Stomach (tissue), 9 donors: ENCODE measurements around the gene SLC25A45. TPM values are rescaled to one million over a fixed set of nuclear protein-coding genes. Genes with fewer than 3 reads are reported as not detected.
"Not testable (repeated sequence)": the region's sequence is repeated elsewhere in the genome, so short reads cannot be mapped to it uniquely, and the experiment has no call there.

Experiments used
- DNase-seq, 2 donors: peaks; one replicate each; pipeline versions ENCODE4 v3.0.0 to v3.0.0-alpha.2; 2013 to 2019
- H3K27ac ChIP-seq, 5 donors: fragments of 200-600 bp in 4 of 5; sonication (generic) in 4 of 5; one replicate each; pipeline ENCODE4 v1.5.1; 2013 to 2019; ENCODE audit warnings: mild to moderate bottlenecking in 1 of 5, moderate library complexity in 1 of 5
- H3K27me3 ChIP-seq, 3 donors: fragments of 200-600 bp; sonication (generic); one replicate each; pipeline ENCODE4 v1.5.1; 2017 to 2019; ENCODE audit warnings: mixed run types in 1 of 3
- H3K36me3 ChIP-seq, 4 donors: fragments of 200-600 bp; sonication (generic); 1 replicate in 3 of 4; 2 replicates in 1 of 4; pipeline ENCODE4 v1.5.1; 2016 to 2019
- H3K4me1 ChIP-seq, 4 donors: fragments of 200-600 bp; sonication (generic); one replicate each; pipeline ENCODE4 v1.5.1; 2016 to 2019
- H3K4me3 ChIP-seq, 4 donors: fragments of 200-600 bp; sonication (generic) in 3 of 4; one replicate each; pipeline ENCODE4 v1.5.1; 2016 to 2019; ENCODE audit warnings: mild to moderate bottlenecking in 1 of 4
- H3K9me3 ChIP-seq, 4 donors: fragments of 200-600 bp; sonication (generic); one replicate each; pipeline ENCODE4 v1.5.1; 2016 to 2019
- EP300 ChIP-seq: sonication (generic); formaldehyde crosslinking; IDR thresholded peaks from one replicate; pipeline ENCODE4 v1.6.1; 2017; ENCODE audit warnings: antibody characterized with exemption
- POLR2A ChIP-seq, 4 donors: fragments of 450-650 bp; IDR thresholded peaks; one replicate each; pipeline ENCODE4 v1.6.1; 2016; ENCODE audit warnings: antibody characterized with exemption in 4 of 4, control low read depth in 2 of 4, mild to moderate bottlenecking in 1 of 4, moderate library complexity in 1 of 4
- POLR2AphosphoS5 ChIP-seq, 3 donors: sonication (generic); formaldehyde crosslinking; IDR thresholded peaks; one replicate each; pipeline ENCODE4 v1.6.1; 2016; ENCODE audit warnings: antibody characterized with exemption in 3 of 3
- WGBS, 5 donors: extraction: QIAGEN DNeasy Blood & Tissue Kit in 3 of 5; methylation state at CpG; one replicate each; pipeline versions ENCODE4 v1.1.5 to v1.1.7; 2013 to 2018; 5-methylcytosine and 5-hydroxymethylcytosine counted together
- intact Hi-C: fragments of 100-400 bp; cut with DNase I; formaldehyde crosslinking; loops from one replicate; pipeline ENCODE4 v1.15.1; 2023; ENCODE audit warnings: low total_unique reads
- polyA plus RNA-seq, 3 donors: library from polyadenylated mRNA; stranded (reverse); fragments of 200-250 nt; gene quantifications; one replicate each; pipeline ENCODE4 v1.2.3, GENCODE V29; 2013
- total RNA-seq, 5 donors: library from RNA; depleted of rRNA; stranded (reverse); fragments of >200 nt; gene quantifications; one replicate each; pipeline versions ENCODE4 v1.1.0 to v1.2.3, GENCODE V29; 2014 to 2016
- TF ChIP-seq, protein P1 (sequence below), 7 experiments: fragments of 450-650 bp in 4 of 7; fragments of 200-600 bp in 3 of 7; sonication (generic) in 3 of 7; IDR thresholded peaks; one replicate each; pipeline ENCODE4 v1.5.1; 2016 to 2019; ENCODE audit warnings: antibody characterized with exemption in 7 of 7, control low read depth in 2 of 7, mild to moderate bottlenecking in 1 of 7
- donor health status: healthy with polysubstance abuse.
- donor health status: Bipolar disorder and iron deficiency.
- donor health status: healthy.

SLC25A45 gene
- total and polyA plus RNA-seq, 8 donors: 1.2 to 101 (median 2.7) TPM

DNA sequence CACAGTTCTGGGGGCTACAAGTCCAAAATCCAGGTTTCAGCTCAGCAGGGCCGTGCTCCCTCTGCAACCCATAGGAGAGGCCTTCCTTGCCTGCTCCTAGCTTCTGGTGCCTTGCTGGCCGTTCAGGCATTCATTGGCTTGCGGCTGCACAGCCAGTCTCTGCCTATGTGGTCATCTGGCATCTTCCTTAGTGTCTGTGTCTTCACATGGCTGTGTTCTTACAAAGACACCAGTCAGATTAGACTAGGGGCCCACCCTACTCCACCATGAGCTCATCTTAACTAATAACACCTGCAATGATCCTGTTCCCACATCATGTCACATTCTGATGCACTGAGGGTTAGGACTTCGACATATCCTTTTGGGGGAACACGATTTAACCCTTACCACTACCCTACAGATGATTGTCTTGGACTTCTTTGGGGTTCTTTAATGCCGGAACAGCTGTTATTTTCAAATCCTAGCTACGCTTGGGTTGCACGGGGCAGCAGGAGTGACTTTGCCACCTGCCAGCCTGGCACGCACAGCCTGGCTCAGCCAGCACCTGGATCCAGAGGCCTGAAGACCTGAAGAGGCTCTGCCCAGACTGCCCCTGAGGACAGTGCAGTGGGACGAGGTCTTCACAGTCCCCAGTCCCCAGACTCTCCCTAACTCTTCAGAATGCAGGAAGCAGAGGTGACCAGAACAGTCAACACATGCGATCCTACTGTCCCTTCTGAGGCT is 32.5 kb upstream of the SLC25A45 start:
- DNase-seq: no peak
- Histone ChIP-seq H3K36me3 (peaks cover 13 to 41% (median 36%) of the 10 kb centered on the region in 4 donors), H3K27me3 (no peaks in the 10 kb centered on the region), H3K4me3 (no peak overlapping the region), H3K9me3 (no peaks in the 10 kb centered on the region), H3K4me1 (peaks cover 38 to 48% (median 43%) of the 10 kb centered on the region in 4 donors), H3K27ac (no peak overlapping the region)
- 75 to 84% (median 83%) methylated on average over 10 to 11 of the region's 11 CpGs for WGBS, 5 donors
- TF ChIP-seq, protein P1, sequence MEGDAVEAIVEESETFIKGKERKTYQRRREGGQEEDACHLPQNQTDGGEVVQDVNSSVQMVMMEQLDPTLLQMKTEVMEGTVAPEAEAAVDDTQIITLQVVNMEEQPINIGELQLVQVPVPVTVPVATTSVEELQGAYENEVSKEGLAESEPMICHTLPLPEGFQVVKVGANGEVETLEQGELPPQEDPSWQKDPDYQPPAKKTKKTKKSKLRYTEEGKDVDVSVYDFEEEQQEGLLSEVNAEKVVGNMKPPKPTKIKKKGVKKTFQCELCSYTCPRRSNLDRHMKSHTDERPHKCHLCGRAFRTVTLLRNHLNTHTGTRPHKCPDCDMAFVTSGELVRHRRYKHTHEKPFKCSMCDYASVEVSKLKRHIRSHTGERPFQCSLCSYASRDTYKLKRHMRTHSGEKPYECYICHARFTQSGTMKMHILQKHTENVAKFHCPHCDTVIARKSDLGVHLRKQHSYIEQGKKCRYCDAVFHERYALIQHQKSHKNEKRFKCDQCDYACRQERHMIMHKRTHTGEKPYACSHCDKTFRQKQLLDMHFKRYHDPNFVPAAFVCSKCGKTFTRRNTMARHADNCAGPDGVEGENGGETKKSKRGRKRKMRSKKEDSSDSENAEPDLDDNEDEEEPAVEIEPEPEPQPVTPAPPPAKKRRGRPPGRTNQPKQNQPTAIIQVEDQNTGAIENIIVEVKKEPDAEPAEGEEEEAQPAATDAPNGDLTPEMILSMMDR (IDR thresholded peaks at IDR 0.05): no peak
- TF ChIP-seq EP300 (no peak), POLR2AphosphoS5 (IDR thresholded peaks at IDR 0.05) (no peak), POLR2A (IDR thresholded peaks at IDR 0.05) (no peak)
- intact Hi-C loops: no loop called here

DNA sequence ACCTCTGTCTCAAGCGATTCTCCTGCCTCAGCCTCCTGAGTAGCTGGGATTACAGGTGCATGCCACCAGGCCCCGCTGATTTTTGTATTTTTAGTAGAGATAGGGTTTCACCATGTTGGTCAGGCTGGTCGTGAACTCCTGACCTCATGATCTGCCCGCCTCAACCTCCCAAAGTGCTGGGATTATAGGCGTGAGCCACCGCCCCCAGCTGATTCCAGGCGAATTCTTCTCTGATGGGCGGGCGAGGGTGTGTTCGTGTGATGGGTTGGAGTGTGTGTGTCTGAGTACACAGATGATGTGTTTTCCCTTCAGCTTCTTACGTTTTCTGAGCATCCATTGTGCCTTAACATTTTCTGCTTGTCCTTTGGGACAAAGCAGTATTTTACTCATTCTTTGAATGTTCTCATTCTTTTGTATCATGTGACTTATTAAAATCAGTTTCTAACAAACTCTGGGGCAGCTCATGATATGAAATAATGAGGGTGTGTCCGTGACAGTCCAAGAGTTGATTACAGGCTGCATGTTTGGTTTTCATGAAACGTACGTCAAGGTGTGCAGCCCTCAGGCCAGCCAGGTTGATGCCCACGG is 30.7 kb upstream of the SLC25A45 start:
- H3K27me3 ChIP-seq, DNase-seq, H3K4me3 ChIP-seq, intact Hi-C loops, H3K9me3 ChIP-seq, H3K27ac ChIP-seq: not testable (repeated sequence)
- Histone ChIP-seq H3K4me1 (peaks cover 24 to 31% (median 28%) of the 10 kb centered on the region in 4 donors), H3K36me3 (peaks cover 29 to 58% (median 54%) of the 10 kb centered on the region in 4 donors)
- 70 to 80% (median 73%) methylated on average over 15 of the region's 15 CpGs for WGBS, 5 donors

DNA sequence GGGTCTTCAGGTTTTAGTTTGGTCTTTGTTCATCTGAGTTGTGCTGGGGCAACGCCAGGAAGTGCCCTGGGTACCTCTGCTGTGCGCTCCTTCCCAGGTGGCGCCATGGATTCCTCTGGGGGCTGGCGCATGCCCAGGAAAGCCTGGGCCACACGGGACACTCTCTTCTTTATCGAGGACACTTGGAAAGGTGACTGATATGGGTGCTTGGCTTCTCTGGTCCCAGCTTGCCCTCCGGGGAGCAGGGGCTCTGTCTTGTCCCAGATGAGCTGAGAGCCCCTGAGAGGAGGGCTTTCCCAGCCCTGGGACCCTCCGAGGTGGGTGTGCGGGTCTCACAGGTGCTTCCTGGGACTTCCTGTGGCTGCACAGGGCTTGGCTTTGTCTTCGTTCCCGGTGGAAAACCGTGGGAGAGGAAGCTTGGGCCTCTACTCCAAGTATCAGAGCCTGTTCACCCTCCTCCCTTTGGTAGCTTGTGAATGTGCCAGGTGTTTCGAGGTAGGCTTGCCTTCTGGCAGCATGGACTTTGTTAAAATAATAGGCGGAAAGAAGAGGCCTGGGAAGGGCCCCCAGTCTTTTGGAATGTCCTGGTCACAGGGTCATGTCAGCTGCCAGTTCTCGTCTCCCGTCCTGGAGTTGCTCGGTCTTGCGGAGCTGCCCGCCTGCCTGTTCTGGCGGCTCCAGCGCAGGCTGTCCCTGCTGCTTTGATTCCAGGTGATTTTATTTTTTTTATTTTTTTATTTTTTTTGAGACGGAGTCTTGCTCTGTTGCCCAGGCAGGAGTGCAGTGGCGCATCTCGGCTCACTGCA is 30.0 kb upstream of the SLC25A45 start:
- Histone ChIP-seq H3K9me3 (no peaks in the 10 kb centered on the region), H3K27ac (peak overlapping the region in 3 of 5 donors; percentile 42 to 49 (median 49)), H3K36me3 (peaks cover 36 to 65% (median 61%) of the 10 kb centered on the region in 4 donors), H3K27me3 (no peaks in the 10 kb centered on the region), H3K4me1 (peaks cover 17 to 24% (median 21%) of the 10 kb centered on the region in 4 donors), H3K4me3 (no peak overlapping the region)
- 79 to 80% (median 80%) methylated on average over 19 to 24 of the region's 24 CpGs for WGBS, 5 donors
- intact Hi-C loops: no loop called here
- TF ChIP-seq POLR2A (IDR thresholded peaks at IDR 0.05): no peak
- TF ChIP-seq EP300: no peak
- TF ChIP-seq POLR2AphosphoS5 (IDR thresholded peaks at IDR 0.05): no peak
- TF ChIP-seq, protein P1 (IDR thresholded peaks at IDR 0.05): no peak
- DNase-seq: no peak

DNA sequence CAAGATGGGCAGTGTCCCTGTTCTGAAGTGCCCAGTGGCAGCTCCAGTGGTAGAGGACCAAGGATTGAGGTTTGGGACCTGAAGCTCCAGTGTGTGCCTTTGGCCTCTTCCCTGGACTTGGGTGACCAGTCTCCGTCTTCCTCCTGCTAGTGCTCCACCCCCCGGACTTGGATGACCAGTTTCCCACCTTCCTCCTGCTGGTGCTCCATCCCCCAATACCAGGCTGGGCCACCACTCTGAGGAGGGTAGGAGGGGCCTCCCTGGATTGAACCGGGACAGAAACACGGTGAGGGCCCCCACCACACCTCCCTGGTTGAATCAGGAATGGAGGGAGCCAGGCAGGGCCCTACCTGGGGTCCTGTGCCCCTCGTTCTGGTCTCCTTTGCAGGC is 29.2 kb upstream of the SLC25A45 start:
- no peaks in the 10 kb centered on the region for H3K27me3 ChIP-seq
- TF ChIP-seq POLR2A (IDR thresholded peaks at IDR 0.05) (no peak), EP300 (no peak)
- no peaks in the 10 kb centered on the region for H3K9me3 ChIP-seq
- no peak for DNase-seq
- no peak overlapping the region for H3K27ac ChIP-seq
- 76 to 83% (median 78%) methylated on average over 3 to 5 of the region's 5 CpGs for WGBS, 5 donors
- H3K4me1 ChIP-seq: peaks cover 9 to 16% (median 13%) of the 10 kb centered on the region in 4 donors
- intact Hi-C loops: no loop called here
- H3K4me3 ChIP-seq: no peak overlapping the region
- H3K36me3 ChIP-seq: peaks cover 42 to 73% (median 69%) of the 10 kb centered on the region in 4 donors

DNA sequence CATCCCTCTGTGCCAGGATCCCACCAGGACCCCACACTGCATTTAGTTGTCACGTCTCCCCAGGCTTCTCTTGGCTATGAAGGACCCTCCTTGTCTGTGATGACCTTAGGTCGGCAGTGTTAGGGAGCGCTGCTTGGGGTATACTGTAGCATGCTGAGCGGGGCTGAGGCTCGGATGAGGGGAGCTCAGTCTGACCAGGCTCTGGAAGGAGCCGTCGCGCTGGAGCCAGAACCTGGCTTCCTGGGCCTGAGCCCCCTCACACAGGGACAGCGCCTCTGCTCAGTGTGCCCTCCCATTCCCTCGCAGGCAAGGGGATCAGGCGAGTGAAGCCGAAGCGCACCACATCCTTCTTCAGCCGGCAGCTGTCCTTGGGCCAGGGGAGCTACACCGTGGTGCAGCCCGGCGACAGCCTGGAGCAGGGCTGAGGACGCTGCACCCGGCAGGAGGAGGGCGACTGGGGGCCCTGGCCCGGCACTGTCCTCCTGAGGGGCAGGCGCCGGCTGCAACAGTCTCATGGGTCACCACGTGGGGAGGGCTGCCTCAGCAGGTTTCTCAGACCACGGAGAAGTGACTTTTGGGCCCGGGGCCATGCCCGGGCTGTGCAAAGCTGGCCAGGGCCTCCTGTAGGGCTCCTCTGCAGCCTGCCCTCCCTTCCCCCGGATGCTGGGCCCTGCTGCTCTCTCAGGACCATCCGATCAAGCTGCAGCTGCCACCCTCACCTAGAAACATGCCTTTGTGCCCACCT is 28.7 kb upstream of the SLC25A45 start:
- no peak for DNase-seq
- Histone ChIP-seq H3K4me3 (no peak overlapping the region), H3K4me1 (peaks cover 5 to 10% (median 8%) of the 10 kb centered on the region in 4 donors), H3K9me3 (no peaks in the 10 kb centered on the region), H3K27ac (no peak overlapping the region), H3K36me3 (peaks cover 47 to 79% (median 75%) of the 10 kb centered on the region in 4 donors), H3K27me3 (no peaks in the 10 kb centered on the region)
- intact Hi-C loops: no loop called here
- TF ChIP-seq POLR2AphosphoS5 (IDR thresholded peaks at IDR 0.05) (no peak), EP300 (no peak), POLR2A (IDR thresholded peaks at IDR 0.05) (no peak)
- TF ChIP-seq, protein P1 (IDR thresholded peaks at IDR 0.05): no peak
- 83 to 90% (median 87%) methylated on average over 17 to 29 of the region's 29 CpGs for WGBS, 5 donors
